CD4-positive, alpha-beta T cell treated with Interleukin-6 for 4 hours (primary cell): ENCODE data around the gene DNM3.

Experiments used
- DNase-seq: peaks from one replicate; pipeline ENCODE4 v3.0.0-alpha.2; 2020; ENCODE audit warnings: mixed read lengths

The DNM3 gene

DNA sequence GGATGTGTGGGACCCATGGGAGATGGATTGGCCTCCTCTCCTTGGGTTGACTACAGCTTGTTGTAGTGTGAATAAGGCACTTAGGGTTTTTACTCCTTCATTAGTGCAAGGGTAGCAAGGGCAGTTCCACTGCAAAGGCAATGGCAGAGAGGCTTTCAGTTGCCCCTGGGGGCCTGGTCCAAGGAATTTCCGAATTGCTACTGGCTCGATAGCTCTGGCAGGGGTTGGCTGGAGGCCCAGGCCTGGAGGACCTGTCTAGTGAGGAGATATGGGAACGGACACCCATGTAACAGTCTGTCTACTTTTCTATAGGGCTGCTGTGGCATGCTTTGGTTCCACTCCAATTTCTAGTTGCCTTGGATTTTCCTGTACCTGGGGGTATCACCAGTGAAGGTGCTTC is 360.3 kb downstream of the DNM3 start:
- no peak for DNase-seq

DNA sequence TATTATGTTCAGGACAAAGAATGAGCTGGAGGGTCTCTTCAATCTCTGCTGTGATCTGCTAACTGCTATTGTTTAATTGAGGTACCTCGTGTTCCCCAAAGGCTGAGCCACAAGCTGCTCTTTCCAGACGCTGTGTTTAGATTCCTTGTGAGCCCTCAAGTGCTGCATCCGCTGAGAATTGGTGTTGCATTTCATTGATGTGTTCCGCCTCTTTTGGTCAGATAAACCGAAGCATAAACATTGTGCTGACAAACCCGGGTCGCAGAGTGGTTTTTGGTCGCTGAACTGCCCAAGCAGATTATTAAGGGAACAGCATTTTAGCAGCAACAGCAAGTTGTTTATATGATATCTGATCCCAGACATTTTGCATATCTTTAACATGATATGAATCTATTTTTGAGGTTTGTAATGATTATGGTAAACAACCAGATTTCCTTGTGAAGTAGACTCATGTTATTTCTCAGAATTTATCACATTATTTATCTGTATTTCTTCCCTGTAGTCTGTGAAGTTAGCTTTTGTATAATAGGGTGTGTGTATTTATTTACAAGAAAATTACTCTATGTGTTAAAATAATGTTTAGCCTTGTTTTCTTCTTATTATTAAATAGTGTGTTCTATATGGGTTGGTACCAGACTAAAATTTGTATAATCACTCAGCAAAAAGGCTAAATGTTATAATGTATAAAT is 362.0 kb downstream of the DNM3 start:
- DNase-seq, result peak; percentile 2

DNA sequence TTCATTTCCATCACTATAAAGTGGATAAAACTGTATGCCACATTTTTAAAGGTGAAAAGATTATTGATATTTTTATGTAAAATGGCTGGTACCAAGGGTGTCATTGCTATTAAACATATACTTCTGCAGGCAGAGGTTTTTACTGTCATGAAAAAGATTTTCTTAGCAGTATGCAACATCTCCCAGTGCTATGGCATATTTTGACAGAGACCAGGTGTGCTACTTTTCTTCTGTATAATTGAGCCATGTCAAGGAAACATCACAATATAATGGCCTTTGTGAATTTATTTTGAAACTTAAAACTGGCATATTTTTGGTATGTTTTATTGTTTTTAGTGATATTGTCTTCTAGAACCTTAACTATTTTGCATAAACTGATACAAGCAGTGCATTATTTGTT is 362.6 kb downstream of the DNM3 start:
- no peak for DNase-seq

DNA sequence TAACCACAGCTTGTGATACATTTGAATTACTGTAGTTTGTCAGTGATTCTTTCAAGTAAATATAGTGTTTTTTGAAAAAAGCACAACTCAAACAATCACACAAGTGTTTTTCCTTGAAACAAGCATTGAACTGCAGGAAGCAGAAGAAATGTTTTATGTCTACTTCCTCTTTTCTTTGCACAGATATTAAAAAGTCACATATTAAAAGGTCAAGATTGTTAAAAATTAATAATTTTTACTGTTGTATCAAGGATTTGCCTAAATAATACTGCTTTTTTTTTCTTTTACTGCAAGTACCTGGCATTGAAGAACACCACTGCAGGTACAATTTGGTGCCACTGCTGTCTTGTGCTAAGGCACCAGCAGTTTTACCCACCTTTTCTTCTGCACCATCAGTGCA is 365.0 kb downstream of the DNM3 start:
- DNase-seq, result no peak

DNA sequence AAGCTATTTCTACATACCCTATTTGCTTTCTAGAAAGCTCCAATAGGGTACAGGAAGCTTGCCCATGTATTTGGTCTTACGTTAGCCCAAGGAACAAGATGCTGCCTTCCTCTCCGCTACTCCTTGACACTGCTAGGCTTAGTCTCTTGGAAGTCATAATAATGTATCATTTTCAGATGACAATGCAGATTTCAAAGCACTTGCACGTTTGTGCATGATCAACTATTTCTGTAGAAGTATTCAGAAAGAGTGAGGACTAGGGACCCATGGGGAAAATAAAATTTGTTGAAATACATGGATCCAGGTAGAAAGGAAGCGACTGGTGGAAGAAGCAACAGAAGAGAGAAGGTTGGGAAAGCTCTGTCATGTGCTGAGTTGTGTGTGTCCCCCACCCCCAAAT is 367.3 kb downstream of the DNM3 start:
- DNase-seq, result no peak

DNA sequence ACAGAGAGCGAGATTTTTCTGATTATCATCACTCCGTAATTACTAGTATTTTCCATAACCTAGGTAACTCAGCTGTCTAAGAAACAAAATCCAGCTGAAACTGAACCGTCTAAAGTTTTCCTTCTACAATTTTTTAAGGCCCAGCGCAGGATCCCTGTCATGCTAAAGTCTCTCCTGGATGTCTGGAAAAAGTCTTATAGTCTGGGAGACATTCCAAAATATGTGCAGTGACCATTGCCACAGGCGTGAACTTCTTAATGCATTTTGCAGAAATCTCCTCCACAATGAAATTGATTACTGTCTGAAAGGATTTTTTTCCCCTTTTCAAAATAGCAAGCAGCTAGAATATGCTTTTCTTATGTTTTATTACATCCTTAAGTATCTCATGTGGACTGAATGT is 369.9 kb downstream of the DNM3 start:
- no peak for DNase-seq

DNA sequence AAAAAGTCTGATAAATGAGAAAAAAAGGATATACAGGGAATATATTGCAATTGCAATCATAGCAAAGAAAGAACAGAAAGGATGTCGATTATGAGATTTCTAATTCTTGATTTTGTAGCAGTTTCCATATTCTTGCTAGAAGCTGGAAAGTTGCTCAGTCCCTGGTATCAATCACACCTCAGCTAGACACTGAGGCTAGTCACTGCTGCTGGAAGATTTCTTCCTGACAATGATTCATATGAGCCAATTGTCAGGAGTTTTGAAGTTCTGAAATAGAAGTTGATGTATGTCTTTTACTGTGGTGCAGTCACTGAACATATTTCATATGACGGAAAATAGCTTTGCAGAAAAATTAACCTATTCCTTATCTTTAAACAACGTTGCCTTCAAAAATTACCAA is 370.8 kb downstream of the DNM3 start:
- DNase-seq, result no peak

DNA sequence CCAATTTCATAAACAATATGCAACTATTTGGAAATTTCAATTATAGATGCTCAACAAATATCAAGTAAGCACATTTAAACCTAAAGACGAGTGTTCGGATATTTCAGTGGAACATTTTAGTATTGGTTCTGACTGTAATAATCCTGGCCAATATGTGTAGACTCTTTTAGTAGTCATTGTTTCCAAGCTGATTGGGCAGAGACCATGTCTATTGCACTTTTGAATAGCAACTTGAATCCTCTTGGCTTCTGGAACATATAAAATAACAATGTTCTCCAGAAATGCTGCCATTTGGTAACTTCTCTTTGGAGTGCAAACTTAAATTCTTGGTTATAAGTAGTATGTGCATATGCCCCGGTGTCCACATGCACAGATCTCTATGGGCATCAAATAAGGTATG is 373.7 kb downstream of the DNM3 start:
- DNase-seq, result no peak

DNA sequence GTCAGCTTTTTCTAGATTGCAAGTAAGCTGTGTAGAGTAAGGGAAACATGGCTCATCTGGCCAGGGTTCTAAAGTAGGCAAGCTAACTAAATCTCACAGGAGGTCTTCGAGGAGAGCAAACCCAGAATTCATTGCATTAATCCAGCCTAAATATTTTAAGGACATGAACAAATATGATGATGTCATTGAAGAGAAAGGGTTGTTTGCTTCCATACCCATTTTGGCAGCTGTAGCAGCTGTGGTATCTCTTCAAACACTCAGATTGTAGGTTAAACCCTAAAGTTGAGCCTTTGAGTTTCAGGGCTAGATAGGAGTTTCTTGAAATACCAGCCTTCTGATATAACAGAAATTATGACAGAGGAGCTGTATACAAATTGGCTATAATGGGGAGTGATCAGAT is 378.7 kb downstream of the DNM3 start:
- DNase-seq, result no peak

DNA sequence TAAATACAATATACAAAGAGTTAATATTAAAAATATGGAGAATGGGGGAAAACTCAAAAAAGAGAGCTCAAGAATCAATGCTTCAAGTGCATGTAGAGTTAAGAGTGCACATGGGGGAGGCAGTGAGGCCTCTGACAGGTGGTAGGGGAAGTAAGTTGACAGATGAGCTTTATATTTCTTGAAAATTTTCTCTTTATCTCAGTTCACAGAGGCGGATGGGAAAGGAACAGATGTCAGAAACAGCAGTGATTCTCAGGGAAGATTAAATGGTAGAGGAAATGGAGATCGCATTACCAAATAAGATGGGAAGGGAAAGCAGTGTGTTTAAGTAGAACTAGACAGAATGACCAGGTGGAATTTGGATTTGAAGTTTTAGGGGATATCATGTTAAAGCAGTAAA is 379.1 kb downstream of the DNM3 start:
- DNase-seq, result no peak

DNA sequence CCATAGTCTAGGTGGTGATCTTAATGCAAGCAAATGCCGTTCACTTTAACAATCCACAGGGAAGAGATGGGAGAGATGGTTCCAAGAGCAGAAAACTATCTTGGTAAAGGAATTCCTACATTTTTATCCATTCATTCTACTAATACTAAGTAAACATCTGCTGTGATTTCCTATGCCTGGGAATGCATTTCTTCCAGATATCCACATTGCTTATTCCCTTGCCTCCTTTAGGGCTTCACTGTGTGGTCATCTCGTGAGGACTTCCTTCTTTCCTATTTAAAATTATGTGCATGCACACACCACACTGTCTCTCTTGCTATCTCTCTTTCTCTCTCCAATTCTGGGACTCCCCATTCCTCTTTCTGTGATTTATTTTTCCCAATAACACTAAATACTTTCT is 380.1 kb downstream of the DNM3 start:
- no peak for DNase-seq

DNA sequence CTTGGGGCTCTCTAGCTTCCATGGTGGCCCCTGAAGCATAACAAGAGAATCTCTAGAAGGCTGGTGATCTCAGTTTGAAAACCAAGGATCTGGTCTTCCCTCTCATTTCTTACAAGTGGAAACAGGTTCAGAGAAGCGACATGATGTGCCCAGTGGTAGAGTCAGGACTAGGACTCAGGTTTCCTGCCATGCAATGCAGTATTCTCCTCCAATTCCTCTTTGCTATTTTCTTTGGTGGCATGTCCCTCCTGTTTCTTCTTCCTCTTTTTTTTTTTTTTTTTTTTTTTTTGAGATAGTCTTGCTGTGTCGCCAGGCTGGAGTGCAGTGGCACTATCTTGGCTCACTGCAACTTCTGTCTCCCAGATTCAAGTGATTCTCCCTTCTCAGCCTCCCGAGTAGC is 383.6 kb downstream of the DNM3 start:
- DNase-seq, result no peak

DNA sequence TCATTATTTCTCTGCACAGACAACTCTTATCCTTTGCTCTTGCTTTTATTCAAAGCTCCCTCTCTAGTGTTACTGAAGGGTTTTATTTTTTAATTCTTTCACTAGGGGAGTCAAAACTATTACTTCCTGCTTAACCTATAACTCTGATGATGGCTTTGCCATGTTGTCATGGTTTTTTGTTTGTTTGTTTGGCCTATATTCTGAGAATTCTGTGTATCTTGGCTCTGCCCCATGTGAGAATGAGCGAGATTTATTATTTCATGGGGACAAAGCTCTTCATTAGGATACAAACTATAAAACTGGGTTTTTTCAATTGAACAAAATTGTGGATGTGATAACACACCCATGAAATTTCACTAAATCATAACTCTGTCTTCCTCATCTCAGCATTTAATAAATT is 388.6 kb downstream of the DNM3 start:
- no peak for DNase-seq

DNA sequence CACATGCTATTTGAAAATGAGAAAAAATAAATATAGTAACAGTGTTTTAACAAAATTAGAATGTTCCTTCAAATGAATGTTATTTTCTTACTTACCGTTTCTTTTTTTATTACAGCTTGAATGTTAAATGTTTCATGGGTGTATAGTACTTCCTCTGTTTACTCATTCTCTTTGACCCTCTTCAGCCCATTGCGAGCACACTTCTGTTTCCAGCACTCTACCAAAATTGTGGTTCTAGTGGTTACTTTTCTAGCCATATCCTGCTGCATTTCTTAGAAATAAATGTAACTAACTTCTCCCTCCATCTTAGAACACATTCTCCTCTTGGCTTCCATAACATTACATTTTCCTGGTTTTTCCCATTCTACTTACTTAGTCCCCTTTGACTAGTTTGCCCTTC is 389.2 kb downstream of the DNM3 start:
- no peak for DNase-seq

DNA sequence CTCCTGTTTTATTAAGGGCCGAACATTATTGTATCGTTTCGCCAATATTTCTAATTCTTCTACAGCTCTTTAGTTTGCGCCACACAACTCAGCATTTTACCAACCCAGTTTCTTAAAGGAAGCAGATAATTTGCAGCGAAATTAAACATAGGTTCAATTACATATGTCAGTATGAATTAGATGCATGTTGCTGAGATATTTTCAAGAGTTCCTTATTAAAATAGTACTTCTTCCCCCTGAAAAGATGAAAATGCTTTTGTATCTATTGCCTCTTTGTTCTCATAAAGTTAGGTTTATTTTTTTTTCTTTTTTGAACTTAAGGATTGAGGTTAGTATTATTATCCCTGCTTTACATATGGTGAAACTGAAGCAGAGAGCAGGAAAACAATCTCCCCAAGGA is 395.7 kb downstream of the DNM3 start:
- DNase-seq, result no peak

DNA sequence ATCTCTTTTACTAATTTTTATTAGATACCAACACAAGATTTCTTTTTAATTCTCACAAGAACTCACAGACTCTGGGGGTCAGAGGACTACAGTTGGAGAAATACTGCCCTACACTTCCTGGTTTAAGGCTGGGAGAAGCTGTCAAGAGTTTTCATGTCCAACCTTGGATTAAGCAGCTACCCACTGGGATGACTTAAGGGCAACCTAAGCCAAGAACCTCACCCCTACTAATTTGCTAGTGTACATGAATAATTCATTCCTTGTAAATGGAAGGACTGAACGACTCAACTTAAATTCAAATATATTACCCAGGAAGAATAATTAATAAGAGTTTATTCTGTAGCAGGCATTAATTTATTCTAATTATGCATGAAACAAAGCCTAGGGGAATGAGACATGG is 396.9 kb downstream of the DNM3 start:
- no peak for DNase-seq

DNA sequence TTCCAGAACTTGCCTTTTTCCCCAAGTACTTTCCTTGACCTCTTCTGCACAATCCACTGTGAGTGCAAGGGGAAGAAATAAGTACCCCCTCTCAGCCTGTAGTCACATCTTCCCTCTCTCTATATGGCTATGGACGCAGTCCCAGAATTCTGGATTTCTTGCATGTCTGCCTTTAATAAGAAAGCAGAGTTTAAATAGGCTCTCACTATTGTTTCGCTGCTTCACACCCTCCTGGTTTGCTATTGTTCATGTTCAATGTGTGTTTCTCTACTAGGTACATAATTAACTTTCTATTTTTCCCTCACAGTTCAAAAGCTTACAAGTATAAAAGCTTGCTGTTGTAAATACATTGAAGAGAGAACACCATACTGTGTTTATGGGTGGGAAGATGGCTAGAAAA is 397.7 kb downstream of the DNM3 start:
- no peak for DNase-seq

DNA sequence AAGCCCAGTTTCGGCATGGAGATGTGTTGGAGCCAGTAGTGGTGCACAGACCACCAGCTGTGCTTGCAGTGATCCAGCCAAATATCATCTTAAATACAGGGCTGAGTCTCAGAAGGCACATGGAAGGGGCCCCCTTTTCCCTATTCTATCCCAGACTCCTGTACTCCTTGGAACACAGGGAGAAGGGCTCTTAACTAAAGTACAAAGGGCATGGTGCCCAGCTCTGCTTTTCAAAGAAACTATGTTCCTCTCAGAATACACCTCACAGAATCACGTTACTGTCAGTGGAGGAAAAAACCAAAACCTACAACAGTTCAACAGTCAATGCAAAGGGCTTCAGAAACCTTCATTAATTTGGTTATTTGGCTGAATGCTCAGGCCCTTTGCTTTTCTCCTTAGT is 398.6 kb downstream of the DNM3 start:
- no peak for DNase-seq

DNA sequence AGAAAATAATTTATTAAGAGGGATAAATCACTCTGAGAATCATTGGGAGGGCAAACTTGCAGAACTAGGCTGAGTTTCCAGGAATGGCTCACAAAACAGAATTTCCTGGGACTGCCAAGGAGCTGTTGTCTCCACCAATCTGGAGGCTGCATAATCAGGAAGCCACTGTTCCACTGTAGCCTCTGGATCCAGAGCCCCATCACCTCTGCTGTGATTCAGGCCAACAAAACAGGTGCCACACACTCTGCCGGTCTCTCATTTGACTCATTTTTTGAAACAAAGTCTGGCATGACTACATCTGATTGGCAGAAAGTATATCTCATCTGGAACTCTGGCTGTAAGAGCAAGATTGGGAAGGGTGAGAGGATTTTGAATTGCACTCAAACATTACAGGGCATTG is 400.2 kb downstream of the DNM3 start:
- DNase-seq, result no peak

DNA sequence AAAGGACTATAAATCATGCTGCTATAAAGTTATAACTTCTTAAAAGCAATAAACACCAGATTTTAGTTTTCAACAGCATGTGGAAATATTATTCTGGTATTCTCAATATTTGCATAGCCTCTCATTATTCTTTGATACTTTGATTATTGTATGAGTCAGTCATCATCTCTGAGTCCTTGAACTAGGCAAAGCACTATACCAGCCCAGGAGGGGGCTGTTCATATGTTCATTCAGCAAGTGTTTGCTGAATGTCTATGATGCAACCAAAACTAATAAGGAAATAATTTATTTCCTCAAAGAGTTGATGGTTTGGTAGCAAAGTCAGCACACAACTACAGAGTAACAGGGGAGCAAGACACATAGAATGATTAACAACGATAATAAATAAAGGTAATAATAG is 403.6 kb downstream of the DNM3 start:
- DNase-seq, result no peak

DNA sequence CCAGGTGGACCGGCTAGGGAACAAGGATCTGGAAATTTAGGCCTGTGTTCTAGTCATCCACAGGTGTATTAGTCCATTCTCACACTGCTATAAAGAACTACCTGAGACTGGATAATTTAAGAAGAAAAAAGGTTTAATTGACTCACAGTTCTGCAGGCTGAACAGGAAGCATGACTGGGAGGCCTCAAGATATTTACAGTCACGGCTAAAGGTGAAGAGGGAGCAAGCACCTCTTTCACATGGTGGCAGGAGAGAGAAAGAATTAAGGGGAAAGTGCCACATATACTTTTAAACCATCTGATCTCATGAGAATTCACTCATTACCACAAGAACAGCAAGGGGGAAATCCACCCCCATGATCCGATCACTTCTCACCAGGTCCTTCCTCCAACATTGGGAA is 404.5 kb downstream of the DNM3 start:
- DNase-seq, result no peak

DNA sequence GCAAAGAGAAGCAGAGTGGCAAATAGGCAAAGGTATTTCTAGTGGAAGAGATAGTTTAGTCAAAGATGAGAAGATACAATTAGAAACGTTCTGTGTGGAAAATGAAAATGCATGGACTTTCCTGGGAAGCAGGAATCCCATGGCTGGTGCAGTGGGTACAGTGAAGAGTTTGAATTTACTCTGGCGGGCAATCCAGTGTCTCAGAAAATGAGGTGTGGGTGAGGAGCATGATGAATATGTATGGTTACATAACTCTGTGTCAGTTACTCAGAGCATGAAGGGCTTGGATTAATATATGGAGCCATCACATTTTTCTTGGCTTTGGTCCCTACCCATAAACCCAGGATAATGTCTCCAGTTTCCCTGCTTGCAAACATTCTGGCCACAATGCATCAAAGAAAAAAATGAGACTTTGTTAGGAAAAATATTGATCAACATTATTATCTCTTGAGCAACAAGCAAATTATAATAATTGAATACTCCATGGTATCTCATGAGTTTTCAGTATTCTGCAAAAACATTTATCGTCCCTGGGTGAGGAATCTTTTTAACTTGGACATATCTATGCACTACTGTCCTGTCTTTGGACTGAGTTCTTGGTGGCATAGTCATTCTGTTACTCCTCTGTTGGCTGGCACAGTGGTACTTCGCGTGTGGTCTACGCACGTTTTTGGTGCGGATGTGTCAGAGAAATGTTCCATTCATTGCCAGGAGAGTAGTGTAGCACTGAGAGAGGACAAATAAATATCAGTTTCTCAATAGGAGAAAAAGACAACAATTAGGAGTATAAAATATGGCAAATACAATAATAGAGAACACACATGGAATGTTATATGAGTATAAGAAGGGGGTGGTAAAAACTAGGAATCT is 405.5 kb downstream of the DNM3 start:
- no peak for DNase-seq

DNA sequence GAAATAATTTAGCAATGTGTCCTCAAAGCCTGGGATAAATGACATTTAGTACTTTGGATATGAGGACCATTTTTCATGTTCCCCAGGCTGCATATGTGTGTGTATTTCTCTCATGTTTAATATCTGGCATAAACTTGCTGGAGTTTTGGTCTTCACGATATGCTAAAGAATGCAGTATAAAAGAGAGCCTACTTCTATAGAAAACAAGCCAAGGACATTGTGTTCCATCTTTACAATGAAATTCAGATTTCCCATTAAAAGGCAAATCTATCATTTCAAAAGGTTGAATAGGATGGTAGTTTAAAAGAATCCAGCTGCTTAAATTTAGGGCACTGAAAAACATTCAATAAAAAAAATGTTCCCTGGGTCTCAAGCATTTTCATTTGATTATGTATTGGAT is 410.2 kb downstream of the DNM3 start:
- DNase-seq, result no peak

DNA sequence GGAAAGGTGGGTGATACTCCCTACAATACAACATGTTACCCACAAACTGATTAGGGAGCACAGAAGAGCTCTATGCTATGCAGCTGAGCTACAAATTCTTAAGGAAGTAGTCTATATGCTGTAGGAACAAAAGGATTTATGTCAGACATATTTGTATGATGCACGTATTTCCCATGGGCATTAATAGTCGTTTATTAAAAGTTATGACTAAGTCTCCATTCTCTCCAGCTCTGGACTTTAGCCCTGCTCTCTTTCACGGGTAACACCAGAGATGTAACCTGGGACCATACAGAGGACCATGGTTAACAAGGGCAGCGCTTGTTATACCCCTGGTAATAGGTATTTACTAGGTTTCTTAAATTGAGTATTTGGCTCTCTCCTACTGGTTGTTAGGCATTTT is 411.0 kb downstream of the DNM3 start:
- no peak for DNase-seq

DNA sequence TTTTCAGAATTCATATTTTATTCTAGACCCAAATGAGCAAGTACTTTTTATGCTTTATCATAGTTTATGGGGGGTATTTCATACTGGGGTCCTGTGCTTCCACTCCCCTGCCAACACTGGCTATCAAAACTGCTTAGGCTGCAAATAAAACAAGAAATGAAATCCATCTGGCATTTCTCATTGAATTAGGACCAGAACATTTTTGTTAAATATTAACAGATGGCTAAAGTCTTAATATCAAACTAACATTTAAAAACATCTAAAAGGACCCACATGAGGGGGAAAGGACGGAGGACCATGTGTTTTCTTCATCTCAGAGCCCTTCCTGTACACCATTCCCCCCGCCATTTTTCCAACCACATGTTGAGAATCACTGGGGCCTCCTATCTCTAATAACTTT is 411.7 kb downstream of the DNM3 start:
- DNase-seq, result no peak
